ENCODE data around the gene SLC8A3.

DNA sequence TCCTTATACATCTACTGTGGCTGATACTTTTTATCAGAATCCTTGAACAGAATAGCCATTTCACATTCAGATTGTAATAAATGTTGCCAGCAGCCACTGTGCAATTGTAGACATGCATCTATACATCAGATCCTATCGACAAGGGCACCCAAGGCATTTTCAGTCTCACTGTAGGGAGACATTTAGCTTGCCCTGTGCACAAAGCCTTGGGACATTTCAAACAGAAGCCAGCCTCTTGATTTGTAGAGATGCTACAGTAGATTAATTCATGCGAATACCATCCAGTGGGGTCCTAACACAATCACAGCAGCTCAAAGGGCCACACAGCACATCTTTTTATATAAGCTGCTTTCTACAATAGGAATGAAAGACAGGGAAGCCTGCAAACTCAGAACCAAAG, 81.4 kb downstream of the SLC8A3 start:
- TF ChIP-seq EP300 (IDR thresholded peaks at IDR 0.05) (no peak), POLR2AphosphoS5 (IDR thresholded peaks at IDR 0.05) (no peak), POLR2A (IDR thresholded peaks at IDR 0.05; ENCODE audit: low read depth) (no peak)
- TF ChIP-seq, protein P1, sequence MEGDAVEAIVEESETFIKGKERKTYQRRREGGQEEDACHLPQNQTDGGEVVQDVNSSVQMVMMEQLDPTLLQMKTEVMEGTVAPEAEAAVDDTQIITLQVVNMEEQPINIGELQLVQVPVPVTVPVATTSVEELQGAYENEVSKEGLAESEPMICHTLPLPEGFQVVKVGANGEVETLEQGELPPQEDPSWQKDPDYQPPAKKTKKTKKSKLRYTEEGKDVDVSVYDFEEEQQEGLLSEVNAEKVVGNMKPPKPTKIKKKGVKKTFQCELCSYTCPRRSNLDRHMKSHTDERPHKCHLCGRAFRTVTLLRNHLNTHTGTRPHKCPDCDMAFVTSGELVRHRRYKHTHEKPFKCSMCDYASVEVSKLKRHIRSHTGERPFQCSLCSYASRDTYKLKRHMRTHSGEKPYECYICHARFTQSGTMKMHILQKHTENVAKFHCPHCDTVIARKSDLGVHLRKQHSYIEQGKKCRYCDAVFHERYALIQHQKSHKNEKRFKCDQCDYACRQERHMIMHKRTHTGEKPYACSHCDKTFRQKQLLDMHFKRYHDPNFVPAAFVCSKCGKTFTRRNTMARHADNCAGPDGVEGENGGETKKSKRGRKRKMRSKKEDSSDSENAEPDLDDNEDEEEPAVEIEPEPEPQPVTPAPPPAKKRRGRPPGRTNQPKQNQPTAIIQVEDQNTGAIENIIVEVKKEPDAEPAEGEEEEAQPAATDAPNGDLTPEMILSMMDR (IDR thresholded peaks at IDR 0.05) = no peak
